Measurements from ENCODE around the gene CAMK2G.

- TF ChIP-seq CTCF (IDR thresholded peaks at IDR 0.05) (no peak), POLR2A (IDR thresholded peaks at IDR 0.05) (no peak)
Observed at GRCh38 chr10:73859428-73859783, 14.9 kb downstream of the CAMK2G start.
